Keratinocyte (primary cell): ENCODE measurements around the gene CACNA2D2.

Source experiments
- EZH2 ChIP-seq: IDR thresholded peaks from one replicate; pipeline ENCODE4 v1.6.1; 2012; ENCODE audit warnings: inconsistent platforms, mild to moderate bottlenecking, low read length, moderate library complexity
- TF ChIP-seq, protein P1 (sequence below), 3 experiments: IDR thresholded peaks in 1 of 3; conservative IDR thresholded peaks in 1 of 3; optimal IDR thresholded peaks in 1 of 3; 2 replicates in 2 of 3; 3 replicates in 1 of 3; pipeline versions ENCODE3 to v1.5.1; 2011; ENCODE audit warnings: low read length in 3 of 3, mild to moderate bottlenecking in 3 of 3, moderate library complexity in 2 of 3, control low read depth in 1 of 3, inconsistent platforms in 1 of 3; ENCODE audit not compliant: insufficient read depth in 2 of 3; ENCODE audit errors: extremely low read depth in 1 of 3

DNA sequence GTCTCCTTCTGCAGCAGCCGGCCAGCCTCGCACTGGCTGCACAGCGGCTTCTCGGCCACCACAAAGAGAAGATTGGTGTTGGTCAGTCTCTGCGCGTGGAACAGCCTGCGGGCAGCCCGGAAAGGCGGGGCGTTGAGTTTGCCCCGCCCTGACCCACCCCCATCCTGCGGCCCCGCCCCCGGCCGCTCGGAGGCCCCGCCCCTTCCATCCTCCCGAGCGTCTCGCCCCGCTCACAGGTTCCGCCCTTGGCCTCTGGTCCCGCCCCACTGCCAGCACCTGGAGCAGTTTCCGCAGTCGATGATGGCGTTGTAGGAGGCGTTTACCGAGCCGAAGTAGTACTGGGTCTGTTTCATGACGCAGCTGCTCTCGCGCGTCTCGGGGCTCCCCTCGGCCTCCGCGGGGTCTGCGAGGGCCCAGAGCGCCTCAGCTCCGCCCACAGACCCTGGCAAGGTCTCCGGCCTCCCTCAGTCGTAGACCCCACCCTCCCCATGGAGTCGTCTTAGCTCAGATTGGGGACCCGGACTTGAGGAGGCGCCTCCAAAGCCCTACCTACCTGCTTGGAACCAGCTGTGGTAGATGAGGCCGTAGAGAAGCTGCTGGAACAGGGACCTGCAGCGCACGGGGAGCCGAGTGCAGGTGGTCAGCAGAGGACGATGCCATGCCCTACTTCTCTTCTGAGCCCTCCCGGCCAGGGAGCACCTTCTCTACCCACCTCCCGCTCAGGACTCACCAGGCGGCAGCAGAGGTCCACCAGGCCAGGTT is 138.2 kb downstream of the CACNA2D2 start:
- TF ChIP-seq, protein P1, sequence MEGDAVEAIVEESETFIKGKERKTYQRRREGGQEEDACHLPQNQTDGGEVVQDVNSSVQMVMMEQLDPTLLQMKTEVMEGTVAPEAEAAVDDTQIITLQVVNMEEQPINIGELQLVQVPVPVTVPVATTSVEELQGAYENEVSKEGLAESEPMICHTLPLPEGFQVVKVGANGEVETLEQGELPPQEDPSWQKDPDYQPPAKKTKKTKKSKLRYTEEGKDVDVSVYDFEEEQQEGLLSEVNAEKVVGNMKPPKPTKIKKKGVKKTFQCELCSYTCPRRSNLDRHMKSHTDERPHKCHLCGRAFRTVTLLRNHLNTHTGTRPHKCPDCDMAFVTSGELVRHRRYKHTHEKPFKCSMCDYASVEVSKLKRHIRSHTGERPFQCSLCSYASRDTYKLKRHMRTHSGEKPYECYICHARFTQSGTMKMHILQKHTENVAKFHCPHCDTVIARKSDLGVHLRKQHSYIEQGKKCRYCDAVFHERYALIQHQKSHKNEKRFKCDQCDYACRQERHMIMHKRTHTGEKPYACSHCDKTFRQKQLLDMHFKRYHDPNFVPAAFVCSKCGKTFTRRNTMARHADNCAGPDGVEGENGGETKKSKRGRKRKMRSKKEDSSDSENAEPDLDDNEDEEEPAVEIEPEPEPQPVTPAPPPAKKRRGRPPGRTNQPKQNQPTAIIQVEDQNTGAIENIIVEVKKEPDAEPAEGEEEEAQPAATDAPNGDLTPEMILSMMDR (optimal IDR thresholded peaks at IDR 0.05 in 1 of 3, IDR thresholded peaks at IDR 0.05 in 1 of 3, conservative IDR thresholded peaks at IDR 0.05 in 1 of 3; ENCODE audit: extremely low read depth in 1 of 3, insufficient read depth in 2 of 3, low read length in 3 of 3) = peak in 1 of 3 experiments; percentile 28
- TF ChIP-seq EZH2 = no peak
